ENCODE data around the gene HPGD. TPM values are rescaled to one million over a fixed set of nuclear protein-coding genes. Genes with fewer than 3 reads are reported as not detected.

Gene HPGD
- total and polyA plus RNA-seq, 3 donors from 2014 or later = 2.1 to 3.0 (median 2.2) TPM

GRCh38 chr4:174539571-174539970, 17.3 kb upstream of the HPGD start:
- no peaks in the 10 kb centered on the region for H3K9me3 ChIP-seq
- no peaks in the 10 kb centered on the region for H3K4me1 ChIP-seq
- TF ChIP-seq POLR2A (IDR thresholded peaks at IDR 0.05) = no peak
- no peak for TF ChIP-seq CTCF (IDR thresholded peaks at IDR 0.05)
- H3K27me3 ChIP-seq = no peaks in the 10 kb centered on the region
- H3K4me3 ChIP-seq = no peak overlapping the region
- WGBS, 2 donors = 69 to 71% methylated on average over 3 of the region's 3 CpGs
- intact Hi-C loops (cut with DNase I; ENCODE audit: low total_unique reads) = no loop called here
- no peak overlapping the region for H3K27ac ChIP-seq
- no peaks in the 10 kb centered on the region for H3K36me3 ChIP-seq (ENCODE audit: low read depth, missing control alignments)
- no peak for DNase-seq

GRCh38 chr4:174538876-174539250, 16.6 kb upstream of the HPGD start:
- TF ChIP-seq CTCF (IDR thresholded peaks at IDR 0.05) = no peak
- no peak for TF ChIP-seq POLR2A (IDR thresholded peaks at IDR 0.05)
- no peak overlapping the region for H3K27ac ChIP-seq
- no peaks in the 10 kb centered on the region for H3K36me3 ChIP-seq (ENCODE audit: low read depth, missing control alignments)
- 81 to 92% methylated on average over 4 of the region's 4 CpGs for WGBS, 2 donors
- intact Hi-C loops (cut with DNase I; ENCODE audit: low total_unique reads) = no loop called here
- no peak for DNase-seq
- H3K4me3 ChIP-seq = no peak overlapping the region
- H3K27me3 ChIP-seq = no peaks in the 10 kb centered on the region
- no peaks in the 10 kb centered on the region for H3K9me3 ChIP-seq
- no peaks in the 10 kb centered on the region for H3K4me1 ChIP-seq

- no peak overlapping the region for H3K4me3 ChIP-seq
- no peaks in the 10 kb centered on the region for H3K27me3 ChIP-seq
- no peak for DNase-seq
- H3K9me3 ChIP-seq = no peaks in the 10 kb centered on the region
- intact Hi-C loops (cut with DNase I; ENCODE audit: low total_unique reads) = no loop called here
- WGBS, 2 donors = 81 to 89% methylated on average over 4 of the region's 4 CpGs
- H3K27ac ChIP-seq = no peak overlapping the region
- no peak for TF ChIP-seq CTCF (IDR thresholded peaks at IDR 0.05)
- TF ChIP-seq POLR2A (IDR thresholded peaks at IDR 0.05) = no peak
- no peaks in the 10 kb centered on the region for H3K36me3 ChIP-seq (ENCODE audit: low read depth, missing control alignments)
- H3K4me1 ChIP-seq = no peaks in the 10 kb centered on the region
These were observed 16.0 kb upstream of the HPGD start for GRCh38 chr4:174538123-174538875.

GRCh38 chr4:174537634-174538033, 15.3 kb upstream of the HPGD start:
- Histone ChIP-seq H3K4me3 (no peak overlapping the region), H3K36me3 (ENCODE audit: low read depth, missing control alignments) (no peaks in the 10 kb centered on the region), H3K27ac (no peak overlapping the region), H3K27me3 (no peaks in the 10 kb centered on the region), H3K9me3 (no peaks in the 10 kb centered on the region), H3K4me1 (no peaks in the 10 kb centered on the region)
- intact Hi-C loops (cut with DNase I; ENCODE audit: low total_unique reads) = no loop called here
- TF ChIP-seq POLR2A (IDR thresholded peaks at IDR 0.05) (no peak), CTCF (IDR thresholded peaks at IDR 0.05) (no peak)
- DNase-seq = no peak
- 72 to 74% methylated on average over 3 of the region's 3 CpGs for whole genome bisulfite sequencing, 2 donors

GRCh38 chr4:174534461-174534860, 12.2 kb upstream of the HPGD start:
- Histone ChIP-seq H3K4me3 (no peak overlapping the region), H3K9me3 (no peaks in the 10 kb centered on the region), H3K36me3 (ENCODE audit: low read depth, missing control alignments) (no peaks in the 10 kb centered on the region), H3K4me1 (no peaks in the 10 kb centered on the region), H3K27me3 (no peaks in the 10 kb centered on the region), H3K27ac (no peak overlapping the region)
- WGBS, 2 donors = 78 to 87% methylated on average over 3 of the region's 3 CpGs
- DNase-seq = no peak
- no peak for TF ChIP-seq POLR2A (IDR thresholded peaks at IDR 0.05)
- no peak for TF ChIP-seq CTCF (IDR thresholded peaks at IDR 0.05)
- intact Hi-C loops (cut with DNase I; ENCODE audit: low total_unique reads) = no loop called here
